ENCODE data around the gene HIVEP3.

The HIVEP3 gene

GRCh38 chr1:41631154-41631553 is 287.6 kb downstream of the HIVEP3 start:
- no peak for DNase-seq (ENCODE audit: low spot score)

- DNase-seq (ENCODE audit: low spot score) = no peak
Observed at GRCh38 chr1:41629571-41629970, 289.2 kb downstream of the HIVEP3 start.

- DNase-seq (ENCODE audit: low spot score) = no peak
Observed at GRCh38 chr1:41629141-41629540, 289.6 kb downstream of the HIVEP3 start.

DNA sequence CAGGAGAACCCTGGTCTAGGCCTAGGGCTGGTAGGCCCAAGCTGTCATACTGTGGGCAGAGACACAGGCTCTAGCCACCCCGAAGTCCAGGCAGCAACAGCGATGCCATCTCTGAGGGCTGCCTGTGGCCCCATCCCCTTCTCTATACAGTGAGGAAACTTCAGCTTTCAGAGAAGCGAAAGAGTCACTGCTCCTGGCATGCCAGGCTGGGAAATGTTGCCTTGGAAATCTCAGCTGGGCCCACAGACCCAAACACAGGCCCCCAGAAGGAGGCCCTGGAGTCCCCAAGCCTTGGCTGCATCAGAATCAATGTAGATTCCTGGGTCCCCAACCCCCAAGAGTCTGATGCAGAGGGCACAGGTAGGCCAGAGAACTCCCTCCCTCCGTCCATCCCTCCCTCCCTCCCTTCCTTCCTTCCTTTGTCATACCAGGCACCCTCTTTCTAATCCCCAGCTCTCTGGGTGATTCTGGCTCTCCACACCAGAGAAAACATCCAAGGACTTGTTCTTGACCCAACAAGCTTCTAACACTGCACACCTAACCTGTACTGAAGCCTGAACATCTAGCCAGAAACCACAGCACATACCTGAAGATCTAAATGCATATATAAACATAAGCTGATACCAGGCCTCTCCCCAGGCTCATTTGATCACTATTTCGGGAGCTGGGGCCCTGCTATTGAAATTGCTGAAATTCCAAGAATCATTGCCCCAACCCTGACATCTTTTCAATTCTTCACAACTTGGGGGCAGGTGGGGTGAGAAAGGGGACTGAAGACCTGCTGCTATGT is 291.0 kb downstream of the HIVEP3 start:
- DNase-seq (ENCODE audit: low spot score) = no peak

- DNase-seq (ENCODE audit: low spot score) = no peak
Observed at GRCh38 chr1:41626616-41627375, 291.9 kb downstream of the HIVEP3 start.

DNA sequence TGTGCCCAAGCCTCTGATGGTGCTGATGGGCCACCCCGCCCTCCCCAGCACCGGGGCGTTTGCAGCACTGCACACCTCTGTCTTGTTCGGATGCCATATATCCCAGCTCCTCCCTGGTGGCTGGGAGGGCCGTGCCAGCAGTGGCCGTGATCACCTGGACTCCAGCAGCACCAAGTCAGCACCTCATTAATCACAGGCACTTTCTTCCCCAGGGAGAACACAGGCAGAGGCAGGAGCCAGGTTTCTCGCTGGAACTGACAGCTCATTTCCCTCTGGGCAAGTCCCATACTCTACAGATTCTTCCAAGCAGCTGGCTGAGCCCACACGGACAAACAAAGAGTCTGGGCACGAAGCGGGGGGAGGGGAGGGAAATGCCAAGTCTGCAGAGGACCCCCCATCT is 292.6 kb downstream of the HIVEP3 start:
- DNase-seq (ENCODE audit: low spot score) = no peak

DNA sequence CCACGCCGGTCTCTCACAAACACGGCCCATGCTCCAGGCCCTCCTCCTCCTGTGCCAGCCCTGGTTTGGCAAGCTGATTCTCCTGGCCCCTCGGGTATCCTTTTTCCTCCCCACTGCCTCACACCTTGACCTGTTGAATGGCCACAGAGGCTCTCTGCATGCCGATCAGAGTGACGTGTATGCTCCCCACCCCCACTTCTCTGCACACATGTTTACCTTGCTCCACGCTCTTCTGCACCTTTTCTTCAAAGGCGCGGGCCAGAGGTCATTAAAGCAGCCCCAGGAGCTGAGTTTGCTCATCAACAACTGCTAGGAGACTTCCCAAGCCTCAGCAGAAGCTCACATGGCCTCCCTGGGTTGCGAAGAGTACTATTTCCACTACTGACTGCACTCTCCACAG is 295.0 kb downstream of the HIVEP3 start:
- no peak for DNase-seq (ENCODE audit: low spot score)

DNA sequence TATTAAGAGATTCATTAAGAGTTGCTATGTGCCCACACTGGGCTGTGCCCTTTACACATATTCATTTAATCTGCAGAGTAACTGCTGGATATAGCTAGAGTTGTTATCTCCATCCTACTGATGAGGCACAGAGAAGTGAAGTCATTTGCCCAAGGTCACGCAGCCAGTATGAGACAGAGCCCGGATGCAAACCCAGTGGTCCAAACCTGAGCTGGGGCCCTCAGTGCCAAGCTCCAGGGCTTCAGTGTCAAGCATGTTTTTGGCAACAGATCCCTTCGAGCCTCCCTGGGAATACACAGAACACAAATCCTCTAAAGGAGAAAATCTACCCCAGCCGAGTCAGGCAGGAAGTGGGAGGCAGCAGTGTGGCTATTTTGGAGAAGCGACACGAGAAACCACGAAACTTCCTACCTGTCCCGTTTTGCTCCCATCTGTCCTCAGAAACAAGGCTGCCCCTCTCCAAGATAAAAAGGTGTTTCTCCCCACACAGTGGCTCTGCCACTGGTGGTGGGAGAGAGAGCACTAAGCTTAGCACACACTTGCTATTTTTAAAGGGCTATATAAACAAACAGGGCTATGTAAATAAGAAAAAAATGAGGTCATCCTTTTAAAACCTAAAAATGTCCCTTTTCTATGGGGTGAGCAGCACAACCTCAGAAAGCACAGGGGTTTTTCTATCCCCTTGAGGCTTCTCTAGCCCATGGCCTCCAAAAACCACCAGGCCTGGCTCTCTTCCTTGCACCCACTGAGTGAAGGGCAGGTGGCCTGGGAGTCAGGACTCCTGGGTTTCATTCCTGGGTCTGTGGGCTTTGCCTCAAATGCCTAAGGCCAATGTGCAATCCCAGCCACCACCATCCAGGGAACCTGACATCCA is 295.6 kb downstream of the HIVEP3 start:
- no peak for DNase-seq (ENCODE audit: low spot score)

- DNase-seq (ENCODE audit: low spot score) = no peak
Observed at GRCh38 chr1:41622402-41622801, 296.3 kb downstream of the HIVEP3 start.

GRCh38 chr1:41621791-41622190 is 296.9 kb downstream of the HIVEP3 start:
- no peak for DNase-seq (ENCODE audit: low spot score)

DNA sequence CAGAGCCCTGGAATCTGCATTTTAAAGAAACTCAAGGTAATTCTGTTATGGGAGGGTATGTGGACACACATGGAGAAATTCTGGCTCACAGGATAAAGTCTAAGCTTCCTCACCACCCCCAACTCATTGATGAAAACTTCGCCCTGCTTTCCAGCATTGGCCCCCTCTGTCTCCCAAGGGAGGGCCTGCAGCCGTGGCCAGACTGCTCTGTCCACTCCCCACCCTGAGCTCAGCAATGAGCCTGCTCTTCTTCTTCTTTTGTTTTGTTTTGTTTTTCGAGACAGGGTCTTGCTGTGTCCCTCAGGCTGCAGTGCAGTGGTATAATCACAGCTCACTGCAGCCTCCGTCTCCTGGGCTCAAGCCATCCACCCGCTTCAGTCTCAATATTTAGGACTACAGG is 297.5 kb downstream of the HIVEP3 start:
- DNase-seq (ENCODE audit: low spot score) = no peak

DNA sequence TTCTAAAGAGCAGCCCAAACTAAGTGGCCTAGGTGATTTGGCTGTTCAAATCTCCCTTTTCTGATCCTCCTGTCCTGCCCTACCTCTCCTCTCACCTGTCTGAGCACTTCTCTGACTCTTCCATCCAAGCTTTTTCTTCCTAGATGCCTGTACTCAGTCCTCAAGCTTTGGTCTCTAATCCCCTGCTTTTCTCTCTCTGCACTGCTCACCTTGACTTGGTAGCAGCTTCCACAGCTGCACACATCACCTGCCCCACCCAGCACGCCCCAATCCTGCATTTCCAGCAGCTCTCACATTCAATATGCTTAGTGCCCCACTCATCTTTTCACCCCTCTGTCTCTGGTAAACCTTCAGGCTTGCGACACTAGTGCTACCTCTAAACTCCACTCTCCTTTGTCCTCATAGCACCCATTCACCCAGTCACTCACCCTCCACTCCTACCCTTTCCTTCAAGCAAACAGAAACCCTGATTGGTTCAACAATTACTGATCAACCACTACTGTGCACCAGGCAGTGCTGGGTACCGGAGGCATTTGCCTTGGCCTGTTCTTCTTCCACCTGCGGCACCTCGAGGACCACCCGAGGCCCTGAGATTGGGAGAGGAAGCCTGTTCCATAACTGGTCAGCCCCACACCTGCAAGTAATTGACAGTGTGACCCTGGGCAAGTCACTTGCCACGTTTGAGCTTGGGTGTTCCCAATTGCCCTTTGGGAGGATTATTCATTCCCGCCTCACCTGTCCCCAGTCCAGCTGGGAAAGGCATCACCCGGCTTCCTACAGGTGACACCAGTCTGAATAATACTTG is 298.2 kb downstream of the HIVEP3 start:
- no peak for DNase-seq (ENCODE audit: low spot score)

DNA sequence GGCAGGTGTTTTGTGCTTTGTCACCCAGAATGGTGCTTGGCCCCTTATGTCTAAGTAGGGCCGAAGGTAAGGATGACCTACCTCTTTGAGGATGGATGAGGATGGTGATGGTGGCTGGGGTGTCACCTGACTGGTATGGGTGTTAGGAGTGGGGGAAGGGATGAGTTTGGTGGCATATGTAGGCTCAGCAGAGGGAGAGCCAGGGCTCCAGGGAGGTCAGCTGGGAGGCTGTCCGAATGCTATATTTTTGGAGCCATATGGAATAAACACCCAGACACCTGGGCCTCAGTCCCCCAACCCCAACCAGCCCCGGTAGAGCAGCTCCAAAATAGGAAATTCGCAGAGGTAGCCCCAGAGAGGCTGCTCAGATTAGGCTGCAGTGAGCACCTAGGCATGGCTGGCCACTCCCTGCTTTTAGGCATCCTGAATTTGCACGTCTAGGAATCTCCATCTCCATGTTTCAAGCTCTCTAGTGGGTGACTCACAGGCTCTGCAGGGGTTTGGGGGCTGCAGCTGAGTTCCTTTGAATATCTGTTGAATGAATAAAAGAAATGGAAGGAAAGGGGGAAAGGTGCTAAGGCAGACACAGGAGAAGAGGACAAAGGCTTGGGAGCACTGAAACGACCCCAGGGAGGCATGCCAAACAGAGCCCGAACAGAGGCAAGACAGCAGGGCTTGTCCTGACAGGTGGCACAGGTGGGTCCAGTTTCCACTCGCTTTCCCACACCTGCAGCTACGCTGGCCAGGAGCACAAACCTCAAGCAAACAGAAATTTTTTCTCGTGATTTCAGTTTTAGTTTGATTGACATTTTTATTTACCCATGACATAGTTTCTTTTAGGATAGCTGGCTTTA is 299.0 kb downstream of the HIVEP3 start:
- DNase-seq (ENCODE audit: low spot score) = no peak

GRCh38 chr1:41618871-41619270 is 299.9 kb downstream of the HIVEP3 start:
- DNase-seq (ENCODE audit: low spot score) = no peak

DNA sequence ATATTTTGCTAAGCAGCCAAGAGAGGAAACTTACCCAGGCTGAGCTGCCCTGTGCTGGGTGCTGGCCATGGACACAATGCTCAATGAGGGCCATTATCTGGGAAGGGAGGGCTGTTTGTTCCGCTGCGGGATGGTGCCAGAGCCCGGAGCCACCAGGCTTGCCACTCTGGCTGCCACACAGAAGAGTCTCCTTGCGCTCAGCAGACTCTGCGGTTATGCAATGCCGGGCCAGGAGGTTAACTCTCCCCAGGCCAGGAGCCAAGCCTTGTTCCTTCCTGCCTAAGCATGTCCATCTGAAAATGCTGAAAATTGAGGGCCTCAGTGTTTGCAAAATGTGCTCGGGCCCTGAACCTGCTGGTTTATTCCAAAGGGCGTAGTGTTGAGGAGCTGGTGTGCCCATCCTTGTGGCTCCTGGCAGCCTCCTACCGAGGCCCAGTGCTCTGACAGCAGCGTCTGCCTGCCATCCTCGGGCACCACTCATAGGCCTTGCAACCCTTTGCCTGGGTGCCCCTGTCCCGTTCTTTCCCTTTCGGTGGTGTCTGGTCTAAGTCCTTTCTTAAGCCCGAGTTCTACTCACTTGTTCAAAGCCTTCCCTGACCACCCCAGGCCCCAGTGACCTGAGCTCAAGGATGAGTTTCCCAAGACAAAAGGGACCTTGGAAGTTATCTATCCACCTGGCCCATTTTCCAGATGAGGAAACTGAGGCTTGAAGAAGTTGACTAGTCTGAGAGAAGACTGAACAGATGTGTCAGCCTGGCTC is 300.5 kb downstream of the HIVEP3 start:
- DNase-seq (ENCODE audit: low spot score) = peak; percentile 94

DNA sequence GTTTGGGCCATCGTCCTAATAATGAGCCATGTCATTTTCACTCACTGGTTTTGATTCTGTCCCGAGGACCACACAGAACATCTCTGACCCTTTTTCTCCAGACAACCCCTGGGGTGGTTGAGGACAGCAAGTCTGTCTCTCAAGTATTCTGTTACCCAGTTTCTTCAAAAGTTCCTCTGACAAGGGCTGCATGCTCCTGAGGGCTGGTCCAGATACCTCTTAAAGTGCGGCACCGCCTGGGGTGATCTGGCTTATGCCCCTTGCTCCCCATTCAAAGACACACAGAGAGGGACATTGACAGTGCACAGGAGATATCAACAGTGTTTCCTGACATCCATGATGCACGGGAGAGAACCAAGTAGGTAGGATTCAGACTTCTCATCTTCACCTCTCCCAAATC is 301.4 kb downstream of the HIVEP3 start:
- DNase-seq (ENCODE audit: low spot score) = no peak

DNA sequence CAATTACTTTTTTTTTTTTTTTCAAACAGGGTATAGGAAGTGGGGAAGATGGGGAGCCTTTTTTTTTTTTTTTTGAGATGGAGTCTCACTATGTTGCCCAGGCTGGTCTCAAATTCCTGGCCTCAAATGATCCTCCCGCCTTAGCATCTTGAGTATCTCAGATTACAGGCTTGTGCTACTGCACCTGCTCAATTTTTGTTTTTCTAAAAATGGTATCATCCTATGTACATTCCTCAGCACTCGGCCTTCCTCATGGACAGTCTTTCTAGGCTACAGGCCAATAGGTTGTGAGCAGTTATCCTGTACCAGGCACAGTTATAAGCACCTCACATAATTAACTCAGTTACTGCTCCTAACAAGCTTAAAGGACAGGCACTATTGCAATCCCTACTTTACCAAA is 302.2 kb downstream of the HIVEP3 start:
- DNase-seq (ENCODE audit: low spot score) = no peak

- no peak for DNase-seq (ENCODE audit: low spot score)
Observed at GRCh38 chr1:41615981-41616380, 302.7 kb downstream of the HIVEP3 start.

DNA sequence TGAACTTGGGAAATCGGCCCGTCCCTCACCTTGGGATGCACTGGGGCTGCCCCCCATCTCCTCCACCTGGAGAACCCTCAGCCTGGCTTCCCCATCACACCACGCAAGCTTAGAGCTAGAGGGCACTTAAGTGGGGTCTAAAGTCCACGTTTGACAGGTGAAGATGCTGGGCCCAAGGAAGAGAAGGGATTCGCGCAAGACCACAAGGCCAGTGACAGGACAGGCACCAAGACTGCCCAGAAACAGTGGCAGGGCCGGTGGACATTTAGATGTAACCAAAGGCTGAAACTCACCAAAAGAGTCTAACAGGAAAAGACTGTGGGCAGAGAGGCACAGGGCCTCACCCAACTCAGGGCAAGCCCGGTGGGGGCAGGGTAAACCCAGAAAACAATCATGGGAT is 303.4 kb downstream of the HIVEP3 start:
- DNase-seq (ENCODE audit: low spot score) = no peak

DNA sequence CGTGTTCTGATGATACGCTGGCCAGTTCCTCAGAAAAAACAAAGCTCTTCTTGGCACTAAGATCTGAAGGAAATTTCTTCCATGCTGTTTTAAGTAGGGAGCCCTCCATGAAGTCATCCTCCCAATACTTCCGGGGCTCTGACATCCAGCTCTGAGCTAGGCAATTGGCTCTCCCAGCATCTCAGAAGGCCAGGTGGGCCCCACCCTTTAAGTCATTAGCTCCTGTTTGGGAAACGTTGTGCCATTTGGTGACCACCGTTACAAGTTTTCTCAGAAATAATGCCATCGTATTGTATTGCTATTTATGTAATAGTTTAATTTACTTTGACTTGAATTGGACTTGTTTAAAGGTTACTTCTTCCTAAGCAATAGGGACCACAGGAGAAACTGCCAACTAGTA is 303.9 kb downstream of the HIVEP3 start:
- DNase-seq (ENCODE audit: low spot score) = no peak
